IMR-90 (cell line): Measurements from ENCODE around the gene REXO1. TPM values are rescaled to one million over a fixed set of nuclear protein-coding genes. Genes with fewer than 3 reads are reported as not detected.

Experiments
- ATAC-seq: fragments of 200-7000 bp; cut with Tn5 transposase; 2 replicates; pipeline ENCODE4 v1.9.1; 2020; ENCODE audit warnings: low read depth, mild to moderate bottlenecking, moderate library complexity
- BruUV-seq: library from RNA; stranded (reverse); fragments of 400-500 nt; replicated peaks from 2 replicates; lab custom pipeline; 2021; lab: Mats Ljungman, UMichigan
- CTCF ChIA-PET: fragments of 300-600 bp; formaldehyde crosslinking; extraction: SDS; loops from one replicate; lab custom pipeline; 2021; ENCODE audit warnings: antibody characterized with exemption; lab: Yijun Ruan, JAX
- POLR2A ChIA-PET: fragments of 300-600 bp; sonication (Branson Sonifier 250); formaldehyde crosslinking; loops from one replicate; lab custom pipeline; 2022; ENCODE audit warnings: antibody characterized with exemption; ENCODE audit not compliant: unreplicated experiment; lab: Charles Lee
- DNase-seq: peaks from one replicate; pipeline ENCODE4 v3.0.0; 2013
- H2AFZ ChIP-seq: replicated peaks from 2 replicates; pipeline ENCODE3; 2013; ENCODE audit warnings: low read length, mild to moderate bottlenecking; ENCODE audit not compliant: poor library complexity
- H2AK5ac ChIP-seq: 2 replicates; pipeline ENCODE4 v1.6.1; 2013; ENCODE audit warnings: low read depth, low read length, inconsistent platforms
- H2AK9ac ChIP-seq: replicated peaks from 2 replicates; pipeline ENCODE3; 2013; ENCODE audit warnings: mild to moderate bottlenecking, low read depth, low read length, moderate library complexity; ENCODE audit not compliant: poor library complexity
- H2BK120ac ChIP-seq: 2 replicates; pipeline ENCODE4 v1.6.1; 2013; ENCODE audit warnings: low read depth, low read length, inconsistent platforms
- H2BK15ac ChIP-seq: 3 replicates; pipeline ENCODE4 v1.6.1; 2013; ENCODE audit warnings: low read depth, low read length, inconsistent platforms
- H2BK20ac ChIP-seq: 2 replicates; pipeline ENCODE4 v1.6.1; 2013; ENCODE audit warnings: low read depth, mild to moderate bottlenecking, inconsistent platforms, low read length, moderate library complexity
- H2BK5ac ChIP-seq: 2 replicates; pipeline ENCODE4 v1.6.1; 2013; ENCODE audit warnings: mild to moderate bottlenecking, low read depth, low read length, inconsistent platforms; ENCODE audit not compliant: poor library complexity, severe bottlenecking
- H3K14ac ChIP-seq: replicated peaks from 2 replicates; pipeline ENCODE4 v1.6.1; 2013; ENCODE audit warnings: low read depth, low read length, inconsistent platforms
- H3K18ac ChIP-seq: 2 replicates; pipeline ENCODE4 v1.6.1; 2013; ENCODE audit warnings: low read depth, low read length, control low read depth
- H3K23ac ChIP-seq: 2 replicates; pipeline ENCODE4 v1.6.1; 2013; ENCODE audit warnings: low read depth, low read length, inconsistent platforms
- H3K27ac ChIP-seq: 2 replicates; pipeline ENCODE4 v1.5.1; 2013; ENCODE audit warnings: mild to moderate bottlenecking, control low read depth, low read length; ENCODE audit not compliant: insufficient read depth
- H3K27me3 ChIP-seq: 2 replicates; pipeline ENCODE4 v1.6.1; 2013; ENCODE audit warnings: low read length; ENCODE audit not compliant: control insufficient read depth, insufficient read depth
- H3K36me3 ChIP-seq: 2 replicates; pipeline ENCODE4 v1.6.1; 2013; ENCODE audit warnings: low read length, mixed read lengths; ENCODE audit not compliant: control insufficient read depth, insufficient read depth
- H3K4ac ChIP-seq: 2 replicates; pipeline ENCODE4 v1.6.1; 2013; ENCODE audit warnings: low read depth, low read length, inconsistent platforms
- H3K4me1 ChIP-seq: 2 replicates; pipeline ENCODE4 v1.6.1; 2013; ENCODE audit warnings: low read length, mixed read lengths; ENCODE audit not compliant: control insufficient read depth, insufficient read depth
- H3K4me2 ChIP-seq: 2 replicates; pipeline ENCODE4 v1.6.1; 2013; ENCODE audit warnings: low read depth, mild to moderate bottlenecking, control low read depth, low read length, moderate library complexity
- H3K4me3 ChIP-seq: 2 replicates; pipeline ENCODE4 v1.5.1; 2013; ENCODE audit warnings: low read depth, mild to moderate bottlenecking, control low read depth, low read length, moderate library complexity; ENCODE audit not compliant: insufficient read depth
- H3K56ac ChIP-seq: 2 replicates; pipeline ENCODE4 v1.6.1; 2013; ENCODE audit warnings: low read length, inconsistent platforms; ENCODE audit not compliant: insufficient read depth; ENCODE audit errors: extremely low read depth
- H3K79me1 ChIP-seq, 2 experiments: 2 replicates each; pipeline ENCODE4 v1.6.1; 2013; ENCODE audit warnings: low read length in 2 of 2, inconsistent platforms in 1 of 2, low read depth in 1 of 2
- H3K9ac ChIP-seq: 2 replicates; pipeline ENCODE4 v1.6.1; 2013; ENCODE audit warnings: low read depth, low read length, control low read depth
- H3K9me1 ChIP-seq: 2 replicates; pipeline ENCODE4 v1.6.1; 2013; ENCODE audit warnings: low read length, inconsistent platforms; ENCODE audit not compliant: insufficient read depth
- H3K9me3 ChIP-seq: 2 replicates; pipeline ENCODE4 v1.6.1; 2013; ENCODE audit warnings: low read length; ENCODE audit not compliant: control insufficient read depth, insufficient read depth
- H4K20me1 ChIP-seq: 2 replicates; pipeline ENCODE4 v1.6.1; 2013; ENCODE audit warnings: low read length, inconsistent platforms; ENCODE audit not compliant: insufficient read depth
- H4K5ac ChIP-seq: 2 replicates; pipeline ENCODE4 v1.6.1; 2013; ENCODE audit warnings: mild to moderate bottlenecking, low read depth, low read length, control low read depth
- H4K8ac ChIP-seq, 2 experiments: 2 replicates each; pipeline ENCODE4 v1.6.1; 2013; ENCODE audit warnings: low read depth in 2 of 2, low read length in 2 of 2, control low read depth in 1 of 2, inconsistent platforms in 1 of 2
- H4K91ac ChIP-seq: 2 replicates; pipeline ENCODE4 v1.6.1; 2013; ENCODE audit warnings: low read depth, low read length, inconsistent platforms; ENCODE audit not compliant: insufficient read depth
- MAZ ChIP-seq: IDR thresholded peaks from 2 replicates; pipeline ENCODE4 v1.6.1; 2012; ENCODE audit warnings: low read depth, mild to moderate bottlenecking, low read length, improper control_type of control experiment, moderate library complexity, borderline replicate concordance
- WGBS, 2 experiments: methylation state at CpG; one replicate each; pipeline versions ENCODE4 v1.1.5 to v1.1.7; 2013; ENCODE audit warnings: missing lambda C conversion rate in 2 of 2; ENCODE audit not compliant: insufficient read length in 1 of 2; ENCODE audit errors: extremely low coverage in 2 of 2; 5-methylcytosine and 5-hydroxymethylcytosine counted together
- dilution Hi-C: fragments of 300-500 bp; cut with HindIII; formaldehyde crosslinking; loops from one replicate; pipeline ENCODE4 v1.14.3; 2018; ENCODE audit warnings: low sequenced_read_pairs; ENCODE audit not compliant: unreplicated experiment
- in situ Hi-C: fragments of 300-500 bp; cut with MboI; formaldehyde crosslinking; loops from 3 replicates; pipeline ENCODE4 v1.14.3; 2019; ENCODE audit warnings: low sequenced_read_pairs, inconsistent platforms, mixed read lengths
- intact Hi-C: fragments of 100-400 bp; cut with micrococcal nuclease; formaldehyde crosslinking; loops from 2 replicates; pipeline ENCODE4 v1.10.0; 2022
- polyA plus RNA-seq, 3 experiments: library from polyadenylated mRNA; depleted of rRNA; stranded (reverse); fragments of >200 nt; gene quantifications; 2 replicates each; pipeline ENCODE4 v1.2.3, GENCODE V29; 2012; ENCODE audit warnings: low replicate concordance in 1 of 3
- total RNA-seq: library from RNA; depleted of rRNA; stranded (reverse); fragments of >200 nt; gene quantifications from 2 replicates; pipeline ENCODE4 v1.2.3, GENCODE V29; 2012

The REXO1 gene
- total and polyA plus RNA-seq, 2 of the 4 experiments (the other 2 are of a cell fraction), result 1.4 to 63.7 TPM

DNA sequence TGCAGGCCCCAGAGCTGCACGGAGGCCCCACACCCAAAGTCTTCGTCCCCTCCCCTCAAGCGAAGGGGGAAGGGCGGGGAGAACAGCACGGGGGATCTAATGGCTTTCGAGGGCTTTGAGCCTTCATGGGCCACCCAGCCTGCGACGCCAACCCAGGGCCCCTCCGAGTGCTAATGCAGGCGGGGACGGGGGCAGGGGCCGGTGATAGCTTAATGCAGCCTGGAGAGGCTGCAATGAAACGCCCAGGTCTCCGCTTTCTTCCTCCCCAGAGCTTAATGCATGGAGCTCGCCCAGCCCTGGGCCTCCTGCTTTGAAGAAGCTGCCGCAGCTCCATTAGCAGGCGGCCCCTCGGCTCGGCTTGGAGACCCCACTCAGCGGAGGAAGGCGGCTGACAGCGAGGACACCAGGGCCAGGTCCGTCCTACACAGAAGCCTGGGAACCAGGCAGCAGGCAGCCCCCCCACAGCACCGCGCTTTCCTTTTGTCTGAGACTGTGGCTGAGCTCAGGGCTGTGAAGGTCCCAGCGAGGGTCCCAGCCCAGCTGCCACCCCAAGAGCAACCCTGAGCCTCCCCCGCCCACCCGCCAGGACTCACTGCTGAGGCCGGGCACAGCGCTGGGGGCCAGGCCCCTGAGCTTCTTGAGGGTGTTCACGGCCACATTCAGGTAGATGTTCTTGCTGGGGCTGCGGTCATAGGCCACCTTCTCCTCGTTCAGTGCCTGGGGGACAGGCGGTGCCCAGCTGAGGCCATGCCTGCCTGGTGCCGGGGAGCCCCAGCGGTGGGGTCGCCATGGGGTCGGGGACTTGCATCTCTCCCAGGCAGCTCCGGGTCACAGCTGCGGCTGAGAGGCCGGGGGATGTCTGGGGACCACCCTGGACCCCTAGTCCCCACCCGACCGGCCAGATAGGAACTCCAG lies 28.7 kb downstream of the REXO1 start:
- no TSS peak for BruUV-seq
- in situ Hi-C loops, result no loop called here
- WGBS, 2 experiments, result 72% methylated on average over 31 of the region's 43 CpGs; no CpG with 5 or more reads in 1 of the 2 experiments

More for the DNA sequence above, 28.7 kb downstream of the REXO1 start:
- H3K23ac ChIP-seq, result no peak overlapping the region
- no peak overlapping the region for H4K5ac ChIP-seq
- no peak overlapping the region for H3K27ac ChIP-seq
- H3K36me3 ChIP-seq, result peaks cover 63% of the 10 kb centered on the region
- no peaks in the 10 kb centered on the region for H3K4me1 ChIP-seq
- no peaks in the 10 kb centered on the region for H3K9me1 ChIP-seq
- peaks cover 0 to 19% of the 10 kb centered on the region in 2 experiments; a peak in 2 of 4 replicates for H3K79me1 ChIP-seq
- dilution Hi-C loops, result no loop called here
- no peak overlapping the region for H2AK9ac ChIP-seq
- H4K91ac ChIP-seq, result no peak overlapping the region
- no peak overlapping the region for H3K9ac ChIP-seq
- H3K18ac ChIP-seq, result no peak overlapping the region
- no peak overlapping the region for H3K4ac ChIP-seq
- H2AFZ ChIP-seq, result no peak overlapping the region
- no peak overlapping the region for H2AK5ac ChIP-seq
- no peak overlapping the region for H2BK5ac ChIP-seq
- no peak overlapping the region for H3K14ac ChIP-seq
- no peak for TF ChIP-seq MAZ
- H4K20me1 ChIP-seq, result no peaks in the 10 kb centered on the region; the same call in 1 of the 2 replicates
- no peak overlapping the region for H2BK20ac ChIP-seq
- H3K9me3 ChIP-seq, result no peaks in the 10 kb centered on the region
- DNase-seq (no peak), ATAC-seq (no peak)
- POLR2A ChIA-PET, result no interaction called here
- H2BK120ac ChIP-seq, result no peak overlapping the region
- intact Hi-C loops, result no loop called here
- CTCF ChIA-PET, result no interaction called here
- H4K8ac ChIP-seq, result no peak overlapping the region
- H3K56ac ChIP-seq, result no peak overlapping the region
- no peak overlapping the region for H2BK15ac ChIP-seq
- H3K4me2 ChIP-seq, result no peak overlapping the region
- no peak overlapping the region for H3K4me3 ChIP-seq
- H3K27me3 ChIP-seq, result no peaks in the 10 kb centered on the region
